Right lobe of liver (tissue), 4 donors: ENCODE measurements around the gene PHETA1.
"Not testable (repeated sequence)": the region's sequence is repeated elsewhere in the genome, so short reads cannot be mapped to it uniquely, and the experiment has no call there.

Experiments
- POLR2A ChIP-seq: fragments of 450-650 bp; IDR thresholded peaks from one replicate; pipeline ENCODE4 v1.6.1; 2017; ENCODE audit warnings: antibody characterized with exemption, mild to moderate bottlenecking
- TF ChIP-seq, protein P1 (sequence below), 4 donors: fragments of 200-600 bp in 3 of 4; fragments of 450-650 bp in 1 of 4; IDR thresholded peaks; one replicate each; pipeline versions ENCODE4 v1.5.1 to v1.8.0; 2016 to 2022; ENCODE audit warnings: antibody characterized with exemption in 4 of 4, mild to moderate bottlenecking in 2 of 4
- donor health status: DM: no; HTN: no; CAD: no.
- donor health status: DM: no; HTN: no; CAD: no.
- donor health status: DM: no; HTN: yes; CAD: no.

DNA sequence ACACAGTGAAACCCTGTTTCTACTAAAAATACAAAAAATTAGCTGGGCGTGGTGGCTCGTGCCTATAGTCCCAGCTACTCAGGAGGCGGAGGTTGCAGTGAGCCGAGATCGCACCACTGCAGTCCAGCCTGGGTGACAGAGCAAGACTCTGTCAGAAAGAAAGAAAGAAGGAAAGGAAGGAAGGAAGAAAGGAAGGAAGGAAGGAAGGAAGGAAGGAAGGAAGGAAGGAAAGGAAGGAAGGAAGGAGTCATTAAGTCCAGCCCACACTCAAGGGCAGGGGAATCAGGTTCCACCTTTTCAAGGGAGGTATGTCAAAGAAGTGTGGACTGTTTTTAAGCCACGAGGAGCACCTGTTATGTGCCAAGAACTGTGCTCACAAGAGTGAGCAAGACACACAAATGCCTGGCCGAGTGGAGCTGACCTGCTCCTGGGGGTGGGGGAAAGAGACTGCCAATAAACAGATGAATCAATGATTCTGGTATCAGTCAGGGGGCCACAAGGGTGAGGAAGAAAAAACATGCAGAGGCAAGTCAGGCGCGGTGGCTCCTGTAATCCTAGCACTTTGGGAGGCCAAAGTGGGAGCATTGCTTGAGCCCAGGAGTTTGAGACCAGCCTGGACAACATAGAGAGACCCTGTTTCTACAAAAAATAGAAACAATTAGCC, 31.0 kb upstream of the PHETA1 start:
- TF ChIP-seq, protein P1, sequence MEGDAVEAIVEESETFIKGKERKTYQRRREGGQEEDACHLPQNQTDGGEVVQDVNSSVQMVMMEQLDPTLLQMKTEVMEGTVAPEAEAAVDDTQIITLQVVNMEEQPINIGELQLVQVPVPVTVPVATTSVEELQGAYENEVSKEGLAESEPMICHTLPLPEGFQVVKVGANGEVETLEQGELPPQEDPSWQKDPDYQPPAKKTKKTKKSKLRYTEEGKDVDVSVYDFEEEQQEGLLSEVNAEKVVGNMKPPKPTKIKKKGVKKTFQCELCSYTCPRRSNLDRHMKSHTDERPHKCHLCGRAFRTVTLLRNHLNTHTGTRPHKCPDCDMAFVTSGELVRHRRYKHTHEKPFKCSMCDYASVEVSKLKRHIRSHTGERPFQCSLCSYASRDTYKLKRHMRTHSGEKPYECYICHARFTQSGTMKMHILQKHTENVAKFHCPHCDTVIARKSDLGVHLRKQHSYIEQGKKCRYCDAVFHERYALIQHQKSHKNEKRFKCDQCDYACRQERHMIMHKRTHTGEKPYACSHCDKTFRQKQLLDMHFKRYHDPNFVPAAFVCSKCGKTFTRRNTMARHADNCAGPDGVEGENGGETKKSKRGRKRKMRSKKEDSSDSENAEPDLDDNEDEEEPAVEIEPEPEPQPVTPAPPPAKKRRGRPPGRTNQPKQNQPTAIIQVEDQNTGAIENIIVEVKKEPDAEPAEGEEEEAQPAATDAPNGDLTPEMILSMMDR (IDR thresholded peaks at IDR 0.05), result not testable (repeated sequence)
- TF ChIP-seq POLR2A, result not testable (repeated sequence)
